EL (cell line): ENCODE data around the gene SEC11A.
"Not testable (repeated sequence)": the region's sequence is repeated elsewhere in the genome, so short reads cannot be mapped to it uniquely, and the experiment has no call there.

Source experiments
- DNase-seq: peaks from one replicate; pipeline ENCODE4 v3.0.0-alpha.2; 2016

Gene SEC11A

DNA sequence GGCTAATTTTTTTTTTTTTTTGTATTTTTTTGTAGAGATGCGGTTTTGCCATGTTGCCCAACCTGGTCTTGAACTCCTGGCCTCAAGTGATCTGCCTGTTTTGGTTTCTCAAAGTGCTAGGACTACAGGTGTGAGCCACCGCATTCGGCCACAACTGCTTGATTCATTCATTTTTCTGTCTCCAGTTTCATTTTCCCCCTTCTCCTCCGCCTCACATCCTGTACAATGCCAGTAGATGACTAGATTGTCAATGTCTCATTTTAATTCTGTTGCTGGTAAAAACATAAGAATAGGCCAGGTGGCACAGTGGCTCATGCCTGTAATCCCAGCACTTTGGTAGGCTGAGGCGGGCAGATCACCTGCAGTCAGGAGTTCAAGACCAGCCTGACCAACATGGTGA is 20.4 kb upstream of the SEC11A start:
- DNase-seq = no peak

DNA sequence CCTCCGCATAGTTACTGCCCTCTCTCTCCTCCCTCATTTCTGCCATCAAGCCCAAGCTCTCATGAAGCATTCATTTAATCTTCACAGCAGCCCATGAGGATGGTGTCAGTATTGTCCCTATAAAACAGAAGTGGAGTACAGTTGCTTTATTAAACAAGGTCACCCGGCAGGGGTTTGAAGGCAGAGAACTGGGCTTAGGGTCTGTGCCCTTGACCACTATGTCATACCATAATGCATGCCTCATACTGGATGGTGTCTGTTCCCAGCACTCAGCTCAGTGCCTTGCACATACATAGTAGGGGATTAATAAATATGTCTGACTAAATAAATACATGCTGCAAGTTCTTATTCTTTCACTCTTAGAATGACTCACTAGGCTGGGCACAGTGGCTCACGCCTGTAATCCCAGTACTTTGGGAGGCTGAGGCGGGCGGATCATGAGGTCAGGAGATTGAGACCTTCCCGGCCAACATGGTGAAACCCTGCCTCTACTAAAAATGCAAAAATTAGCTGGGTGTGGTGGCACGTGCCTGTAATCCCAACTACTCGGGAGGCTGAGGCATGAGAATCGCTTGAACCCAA is 19.6 kb upstream of the SEC11A start:
- peak; percentile 50 for DNase-seq

DNA sequence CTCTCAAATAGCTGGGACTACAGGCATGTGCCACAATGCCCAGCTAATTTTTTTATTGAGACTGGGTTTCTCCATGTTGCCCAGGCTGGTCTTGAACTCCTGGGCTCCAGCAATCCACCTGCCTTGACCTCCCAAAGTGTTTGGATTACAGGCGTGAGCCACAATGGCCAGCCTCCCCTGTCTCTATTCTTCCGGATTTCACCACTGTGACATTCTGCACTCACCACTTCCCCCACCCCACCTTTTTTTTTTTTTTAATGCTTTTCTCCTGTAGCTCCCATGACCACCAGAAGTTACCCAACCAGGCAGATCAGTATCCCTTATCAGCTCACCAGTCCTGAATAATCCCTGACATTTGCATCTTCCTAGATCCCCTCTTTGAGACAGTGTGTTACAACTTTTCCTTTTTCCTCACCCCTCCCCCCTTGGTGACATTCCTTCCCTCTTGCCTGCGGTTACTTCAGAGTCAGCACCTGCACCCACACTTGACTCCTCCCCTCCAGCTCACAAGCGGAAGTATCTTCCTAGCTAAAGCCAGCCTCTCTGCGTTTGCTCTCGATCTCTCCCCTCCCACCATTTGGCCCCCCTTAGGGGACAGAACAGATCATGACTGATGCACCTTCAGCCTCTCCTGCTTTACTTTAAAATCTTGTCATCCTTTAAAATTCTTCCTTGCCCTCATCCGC is 19.0 kb upstream of the SEC11A start:
- peak; percentile 41 for DNase-seq

DNA sequence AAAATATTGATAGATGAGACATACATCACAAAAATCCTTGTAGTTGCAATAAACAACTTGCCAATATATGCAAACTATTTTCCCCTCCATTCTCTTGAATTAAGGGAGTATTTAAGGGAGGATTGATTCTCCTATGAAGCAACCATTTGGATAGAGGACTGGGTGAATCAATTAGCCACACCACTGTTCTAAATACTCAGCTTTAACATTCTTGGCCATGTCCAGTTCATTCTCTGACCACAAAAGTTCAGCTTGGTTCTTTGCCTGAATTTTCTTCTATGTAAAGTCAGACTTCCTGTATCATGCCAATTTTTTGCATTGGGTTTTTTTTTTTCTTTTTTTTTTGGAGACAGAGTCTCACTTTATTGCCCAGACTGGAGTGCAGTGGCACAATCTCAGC is 15.8 kb upstream of the SEC11A start:
- peak; percentile 58 for DNase-seq

DNA sequence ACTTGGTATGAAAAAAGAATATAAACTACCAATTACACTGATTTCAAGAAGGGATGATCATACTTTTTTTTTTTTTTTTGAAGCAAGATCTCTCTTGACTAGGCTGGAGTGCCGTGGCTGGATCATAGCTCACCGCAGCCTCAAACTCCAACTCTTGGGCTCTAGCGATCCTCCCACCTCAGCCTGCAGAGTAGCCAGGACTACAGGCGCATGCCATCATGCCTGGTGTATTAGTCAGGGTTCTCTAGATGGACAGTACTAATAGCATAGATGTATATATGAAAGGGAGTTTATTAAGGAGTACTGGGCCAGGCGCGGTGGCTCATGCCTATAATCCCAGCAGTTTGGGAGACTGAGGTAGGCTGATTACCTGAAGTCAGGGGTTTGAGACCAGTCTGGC is 11.5 kb upstream of the SEC11A start:
- peak; percentile 43 for DNase-seq

DNA sequence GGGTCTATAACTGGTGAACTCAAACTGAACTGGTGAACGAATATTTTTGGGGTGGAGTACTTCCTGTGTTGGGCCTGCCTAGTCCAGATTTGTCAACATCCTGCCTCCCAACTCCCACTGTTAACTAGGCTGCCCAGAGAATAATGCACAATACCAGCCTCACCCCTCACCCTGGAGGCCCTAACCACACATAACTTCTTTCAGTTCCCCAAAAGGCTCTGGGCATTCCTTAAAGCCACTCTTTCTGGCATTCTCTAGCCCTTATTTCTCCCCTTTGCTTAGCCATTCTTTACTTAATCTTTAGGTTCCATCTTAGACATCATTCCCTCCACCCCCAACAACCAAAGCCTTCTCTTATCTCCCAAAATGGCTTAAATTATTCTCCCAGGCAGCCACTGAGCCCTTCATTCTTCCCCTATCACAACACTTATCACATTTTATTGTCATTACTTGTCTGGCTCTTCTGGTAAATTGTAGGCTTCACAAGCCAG is 9.1 kb upstream of the SEC11A start:
- peak; percentile 44 for DNase-seq

DNA sequence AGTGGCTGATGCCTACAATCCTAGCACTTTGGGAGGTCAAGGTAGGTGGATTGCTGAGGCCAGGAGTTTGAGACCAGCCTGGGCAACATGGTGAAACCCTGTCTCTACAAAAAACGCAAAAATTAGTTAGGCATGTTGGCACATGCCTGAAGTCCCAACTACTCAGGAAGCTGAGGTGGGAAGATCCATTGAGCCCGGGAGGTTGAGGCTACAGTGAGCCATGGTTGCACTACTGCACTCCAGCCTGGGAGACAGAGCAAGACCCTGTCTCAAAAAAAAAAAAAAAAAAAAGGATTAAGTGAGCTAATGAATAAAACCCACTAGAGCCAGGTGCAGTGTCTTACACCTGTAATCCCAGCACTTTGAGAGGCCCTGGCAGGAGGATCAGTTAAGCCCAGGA is 6.7 kb upstream of the SEC11A start:
- DNase-seq = no peak

DNA sequence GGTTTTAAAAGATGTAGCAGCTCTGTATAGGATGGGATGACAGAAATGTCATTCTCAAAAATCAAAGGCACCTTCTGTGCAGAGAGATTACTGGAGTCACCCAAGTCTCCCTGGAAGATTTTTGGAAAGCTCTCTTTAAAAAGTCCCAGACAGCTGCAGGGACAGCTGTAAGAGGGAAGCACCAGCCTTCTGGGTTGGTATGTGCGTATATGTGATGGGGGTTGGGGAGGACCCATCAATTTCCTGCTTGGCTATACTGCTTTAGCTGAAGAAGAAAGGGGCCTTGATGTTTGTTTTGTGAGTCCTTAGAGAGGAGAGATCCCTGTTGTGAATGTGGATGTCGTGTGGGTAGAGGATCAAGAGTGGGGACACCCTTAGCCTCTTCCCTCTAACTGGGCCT is 5.4 kb upstream of the SEC11A start:
- DNase-seq = no peak

DNA sequence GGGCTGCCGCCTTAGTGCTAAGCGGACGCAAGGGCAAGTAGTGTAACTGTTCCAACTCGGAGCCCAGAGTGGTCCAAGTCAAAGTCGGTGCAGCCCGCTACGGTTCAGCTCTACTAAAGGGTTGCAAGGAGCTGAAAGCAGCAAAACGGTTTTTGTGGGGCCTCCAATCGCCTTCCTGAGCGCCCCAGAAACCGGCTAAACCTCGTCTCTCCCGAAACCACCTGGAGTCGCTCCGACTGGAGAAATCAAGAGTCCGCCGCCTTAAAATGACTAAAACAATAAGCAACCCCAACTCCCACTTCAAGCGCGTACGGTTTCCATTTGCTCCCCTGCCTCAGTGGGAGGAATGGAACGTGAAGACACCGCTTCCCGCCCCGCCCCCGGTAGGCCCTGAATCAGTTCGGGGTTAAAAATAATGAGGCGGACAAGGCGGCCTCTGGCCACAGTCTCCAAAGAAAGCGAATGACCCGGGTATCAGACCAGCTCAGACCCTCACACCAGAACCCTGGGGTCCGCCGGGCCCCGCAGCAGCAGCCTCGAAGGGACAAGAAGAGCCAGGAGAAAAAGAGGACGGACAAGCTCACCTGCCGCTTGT is 401 bp downstream of the SEC11A start:
- DNase-seq = peak; percentile 27

DNA sequence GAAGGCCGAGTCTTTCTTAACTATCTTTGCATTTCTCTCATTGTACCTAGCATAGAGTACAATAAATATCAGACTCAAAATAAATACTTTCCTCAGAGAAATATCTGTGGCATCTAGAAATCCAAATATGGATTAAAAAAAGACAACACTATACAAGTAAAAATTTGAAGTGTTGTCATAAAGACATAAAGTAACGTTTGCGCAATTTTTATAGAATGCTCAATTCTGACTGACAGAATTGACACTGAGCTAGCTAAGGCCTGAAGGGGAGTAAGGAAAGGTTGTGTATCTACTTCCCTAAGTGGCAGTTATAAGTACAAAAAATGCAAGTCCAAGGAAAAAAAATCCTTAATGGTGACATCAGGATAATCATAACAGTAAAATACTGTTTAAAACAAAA is 1.1 kb downstream of the SEC11A start:
- no peak for DNase-seq

DNA sequence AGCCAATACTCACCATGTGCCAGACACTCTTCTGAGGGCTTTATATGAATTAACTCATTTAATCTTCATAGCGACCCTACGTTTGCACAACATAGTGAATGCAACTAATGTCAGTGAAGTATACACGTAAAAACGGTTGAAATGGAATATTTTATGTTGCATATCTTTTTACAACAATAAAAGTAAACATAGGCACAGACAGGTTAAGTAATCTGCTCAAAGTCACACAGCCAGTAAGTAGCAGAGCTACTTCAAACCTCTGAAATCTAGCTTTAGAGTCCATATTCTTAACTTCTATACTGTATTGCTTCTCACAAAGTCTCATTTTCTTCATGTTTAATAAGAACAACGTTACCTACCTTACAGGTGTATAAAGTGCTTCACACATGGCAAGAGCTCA is 1.6 kb downstream of the SEC11A start:
- no peak for DNase-seq

DNA sequence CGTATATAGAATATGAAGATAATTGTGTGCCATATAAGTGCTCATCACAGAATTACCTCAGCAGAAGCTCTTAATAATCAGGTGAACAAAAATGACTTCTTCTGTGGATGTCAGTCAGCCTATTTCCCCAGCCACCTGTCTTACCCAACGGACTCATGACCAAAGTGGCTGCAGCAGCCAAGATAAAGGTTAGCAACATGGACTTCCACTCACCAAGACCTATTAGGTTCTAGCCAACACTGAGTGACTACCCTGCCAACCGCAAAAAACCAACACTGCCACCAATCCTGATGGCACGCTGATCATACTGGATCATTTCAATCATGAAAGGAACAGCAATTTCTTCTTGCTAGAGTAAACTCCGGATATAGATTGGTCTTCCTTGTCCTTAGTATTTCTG is 12.1 kb downstream of the SEC11A start:
- no peak for DNase-seq

DNA sequence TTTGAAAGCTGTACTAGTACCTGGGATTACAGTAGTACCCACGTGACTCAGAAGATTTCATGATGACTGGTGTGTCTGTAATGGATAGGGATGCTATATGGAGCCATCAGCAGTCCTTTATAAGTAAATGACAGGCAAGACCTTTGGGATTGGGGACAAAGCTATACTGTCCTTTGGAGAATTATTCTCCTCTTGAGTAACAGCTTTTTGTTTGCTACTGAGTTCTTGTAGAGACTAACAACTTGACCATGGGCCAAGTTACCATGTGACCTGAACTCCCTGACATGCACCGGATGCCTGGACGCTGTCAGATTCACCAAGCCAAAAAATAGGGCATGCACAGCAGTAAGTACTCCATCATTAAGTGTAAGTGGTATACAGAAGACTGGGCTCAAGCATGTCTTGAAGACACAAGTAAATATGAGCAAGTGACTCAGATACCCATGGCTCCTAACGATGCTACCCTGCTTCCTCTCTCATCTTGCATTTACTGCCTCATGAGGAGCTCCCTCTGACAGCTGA is 12.9 kb downstream of the SEC11A start:
- peak; percentile 9 for DNase-seq

DNA sequence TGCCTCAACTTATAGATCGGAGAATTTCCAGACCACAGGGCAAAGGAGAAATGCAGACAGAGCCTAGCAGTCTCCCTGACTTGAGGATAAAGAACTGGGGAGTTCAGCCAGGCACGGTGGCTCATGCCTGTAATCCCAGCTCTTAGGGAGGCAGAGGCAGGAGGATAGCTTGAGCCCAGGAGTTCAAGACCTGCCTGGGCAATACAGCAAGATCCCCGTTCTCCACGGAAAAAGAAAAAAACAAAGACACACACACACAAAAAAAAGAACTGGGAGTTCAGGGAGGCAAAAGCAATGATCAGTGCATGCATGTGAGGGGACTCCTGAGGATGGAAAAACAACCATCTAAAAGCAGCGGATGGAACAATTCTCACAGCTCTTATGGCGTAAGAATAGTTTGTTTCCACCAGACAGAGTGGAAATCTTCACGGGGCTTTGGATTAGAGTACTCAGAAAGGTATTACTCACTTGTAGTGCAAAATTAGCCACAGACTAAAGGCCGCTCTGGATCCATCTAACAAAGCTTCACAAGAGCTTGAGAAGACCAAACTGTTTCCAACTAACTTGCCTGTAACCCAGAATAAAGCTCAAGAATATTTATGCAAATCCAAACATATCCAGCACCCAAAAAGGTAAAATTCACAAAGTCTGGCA is 16.3 kb downstream of the SEC11A start:
- no peak for DNase-seq

DNA sequence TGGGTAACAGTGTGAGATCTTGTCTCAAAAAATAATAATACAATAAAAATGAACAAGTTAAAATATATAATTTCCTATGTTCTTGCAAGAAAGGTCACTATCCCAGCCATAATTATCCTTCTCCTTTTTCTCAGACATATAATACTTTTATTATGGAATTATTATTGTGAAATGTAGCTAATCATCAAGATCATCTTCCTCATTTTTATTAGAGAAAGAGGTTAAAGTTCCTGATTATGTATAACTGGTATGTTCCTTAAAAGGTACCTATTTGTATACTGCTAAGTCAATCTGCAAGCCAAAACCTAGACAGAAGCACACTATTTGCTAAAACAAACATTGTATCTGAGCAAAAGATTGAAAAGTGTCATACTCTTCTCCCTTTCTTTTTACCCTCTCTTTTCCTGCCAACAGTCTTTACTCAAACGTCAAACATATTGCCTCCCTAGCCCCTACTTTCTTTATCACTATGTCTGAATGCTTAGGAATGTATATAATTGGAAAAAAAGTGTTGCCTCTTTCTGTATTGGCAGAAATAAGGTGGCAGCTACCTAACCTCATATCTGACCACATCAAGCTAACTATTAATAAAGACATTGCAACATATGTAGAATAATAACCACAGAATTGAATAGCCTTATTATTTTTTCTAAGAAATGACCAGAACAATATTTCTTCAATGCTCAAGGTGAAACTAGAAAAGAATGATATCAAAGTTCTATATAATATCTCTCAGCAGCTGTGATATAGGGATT is 18.5 kb downstream of the SEC11A start:
- no peak for DNase-seq

DNA sequence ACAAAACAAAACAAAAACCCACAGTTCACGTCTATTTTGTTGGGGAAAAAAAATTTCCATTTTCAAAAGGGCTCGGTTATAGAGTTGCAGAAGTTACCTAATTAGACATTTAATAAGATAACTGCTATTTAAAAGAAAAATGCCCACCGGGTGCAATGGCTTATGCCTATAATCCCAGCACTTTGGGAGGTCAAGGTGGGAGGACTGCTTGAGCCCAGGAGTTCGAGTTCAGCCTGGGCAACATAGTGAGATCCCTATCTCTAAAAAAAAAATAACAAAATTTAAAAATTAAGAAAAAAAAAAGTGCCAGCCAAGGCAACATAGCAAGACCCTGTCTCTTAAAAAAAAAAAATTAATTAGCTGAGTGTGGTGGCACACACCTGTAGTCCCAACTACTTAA is 19.2 kb downstream of the SEC11A start:
- no peak for DNase-seq

DNA sequence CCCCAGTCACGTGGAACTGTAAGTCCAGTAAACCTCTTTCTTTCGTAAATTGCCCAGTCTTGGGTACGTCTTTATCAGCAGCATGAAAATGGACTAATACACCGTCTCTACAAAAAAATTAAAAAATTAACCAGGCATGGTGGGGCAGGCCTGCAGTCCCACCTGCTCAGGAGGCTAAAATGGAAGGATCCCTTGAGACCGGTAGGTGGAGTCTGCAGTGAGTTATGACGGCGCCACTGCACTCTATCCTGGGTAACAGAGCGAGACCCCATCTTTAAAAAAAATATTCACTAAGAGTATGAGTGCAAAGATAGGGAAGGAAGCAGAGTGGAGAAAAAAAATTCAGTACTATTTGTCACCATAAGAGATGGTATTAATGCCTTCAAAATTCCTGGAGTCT is 25.6 kb downstream of the SEC11A start:
- no peak for DNase-seq

DNA sequence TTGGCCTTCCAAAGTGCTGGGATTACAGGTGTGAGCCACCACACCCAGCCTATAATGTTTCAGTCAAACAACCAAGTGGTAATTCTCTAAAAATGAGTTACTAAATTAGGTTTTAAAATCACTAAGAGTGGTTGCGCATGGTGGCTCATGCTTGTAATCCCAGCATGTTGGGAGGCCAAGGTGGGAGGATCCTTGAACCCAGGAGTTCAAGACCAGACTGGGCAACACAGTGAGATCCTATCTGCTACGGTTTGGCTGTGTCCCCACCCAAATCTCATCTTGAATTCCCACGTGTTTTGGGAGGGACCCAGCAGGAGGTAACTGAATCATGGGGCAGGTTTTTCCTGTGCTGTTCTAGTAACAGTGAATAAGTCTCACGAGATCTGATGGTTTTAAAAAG is 26.1 kb downstream of the SEC11A start:
- DNase-seq = no peak

DNA sequence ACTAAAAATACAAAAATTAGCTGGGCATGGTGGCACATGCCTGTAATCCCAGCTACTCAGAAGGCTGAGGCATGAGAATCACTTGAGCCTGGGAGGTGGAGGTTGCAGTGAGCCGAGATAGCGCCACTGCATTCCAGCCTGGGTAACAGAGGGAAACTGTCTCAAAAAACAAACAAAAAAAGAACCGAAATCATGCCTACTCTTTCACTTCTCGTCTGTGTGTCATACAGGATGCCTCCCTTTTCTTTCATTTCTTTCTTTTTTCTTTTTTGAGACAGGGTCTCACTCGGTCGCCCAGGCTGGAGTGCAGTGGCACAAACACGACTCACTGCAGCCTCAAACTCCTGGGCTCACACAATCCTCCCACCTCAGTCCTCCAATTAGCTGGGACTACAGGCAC is 29.5 kb downstream of the SEC11A start:
- DNase-seq = not testable (repeated sequence)

DNA sequence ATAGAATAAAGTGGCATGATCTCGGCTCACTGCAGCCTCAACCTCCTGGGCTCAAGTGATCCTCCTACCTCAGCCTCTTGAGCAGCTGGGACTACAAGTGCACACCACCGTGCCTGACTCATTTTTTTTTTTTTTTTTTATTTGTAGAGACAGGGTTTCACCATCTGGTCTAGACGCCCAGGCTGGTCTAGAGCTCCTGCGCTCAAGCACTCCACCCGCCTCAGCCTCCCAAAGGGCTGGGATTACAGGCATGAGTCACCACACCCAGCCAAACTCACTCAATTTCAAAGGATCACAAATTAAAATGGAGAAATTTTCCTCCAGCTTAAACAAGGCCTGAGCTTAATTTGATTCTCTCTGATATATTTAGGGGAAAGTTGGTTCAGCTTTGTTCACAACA is 30.6 kb downstream of the SEC11A start:
- peak; percentile 90 for DNase-seq

DNA sequence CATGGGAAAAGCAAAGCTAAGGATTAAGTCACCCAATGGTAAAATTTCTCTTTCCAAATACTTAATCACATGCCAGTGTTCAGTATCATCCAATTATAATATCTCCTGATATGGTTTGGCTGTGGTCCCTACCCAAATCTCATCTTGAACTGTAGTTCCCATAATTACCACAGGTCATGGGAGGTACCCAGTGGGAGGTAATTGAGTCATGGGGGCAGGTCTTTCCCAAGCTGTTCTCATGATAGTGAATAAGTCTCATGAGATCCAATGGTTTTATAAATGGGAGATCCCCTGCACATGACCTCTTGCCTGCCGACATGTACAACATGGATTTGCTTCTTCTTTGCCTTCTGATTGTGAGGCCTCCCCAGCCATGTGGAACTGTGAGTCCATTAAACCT is 31.8 kb downstream of the SEC11A start:
- DNase-seq = peak; percentile 45

DNA sequence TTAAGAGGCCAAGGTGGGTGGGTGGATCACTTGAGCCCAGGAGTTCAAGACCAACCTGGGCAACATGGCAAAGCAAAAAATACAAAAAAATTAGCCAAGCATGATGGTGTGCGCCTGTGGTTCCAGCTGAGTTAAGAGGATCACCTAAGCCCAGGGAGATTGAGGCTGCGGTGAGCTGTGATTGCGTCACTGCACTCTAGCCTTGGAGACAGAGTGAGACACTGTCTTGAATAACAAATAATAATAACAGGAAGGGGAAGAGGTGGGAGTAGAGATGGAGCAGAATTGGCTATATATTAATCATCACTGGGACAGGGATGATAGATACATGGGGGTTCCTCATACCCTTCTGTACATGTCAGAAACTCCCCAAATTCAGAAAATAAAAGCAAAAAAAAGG is 34.1 kb downstream of the SEC11A start:
- DNase-seq = no peak

DNA sequence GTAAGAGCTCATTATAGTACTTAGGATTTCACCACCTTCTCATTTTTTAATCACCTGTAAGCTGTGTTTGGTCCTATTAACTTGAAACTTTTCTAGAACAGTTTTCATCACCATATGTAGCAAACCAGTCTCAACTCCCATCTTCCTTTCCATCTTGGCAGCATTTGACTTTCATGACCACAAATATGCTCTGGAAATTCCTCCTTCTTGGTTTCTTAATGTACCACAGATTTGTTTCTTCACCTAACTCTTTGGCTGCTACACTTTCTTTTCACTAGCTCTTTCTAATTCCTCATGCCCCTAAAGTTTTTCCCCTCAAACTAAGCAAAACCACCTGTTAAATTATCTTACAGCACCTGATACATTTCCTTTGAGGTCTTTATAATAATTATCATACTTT is 44.7 kb downstream of the SEC11A start:
- peak; percentile 76 for DNase-seq
